Umbilical cord (tissue), 2 donors: ENCODE results near the gene DRC1. TPM values are rescaled to one million over a fixed set of nuclear protein-coding genes. Genes with fewer than 3 reads are reported as not detected.

Source experiments
- DNase-seq: peaks from one replicate; pipeline ENCODE4 v3.0.0-alpha.2; 2015; ENCODE audit warnings: low spot score
- total RNA-seq: library from RNA; depleted of rRNA; stranded (reverse); fragments of >200 nt; gene quantifications from one replicate; pipeline ENCODE4 v1.2.3, GENCODE V29; 2014; ENCODE audit warnings: low replicate concordance; ENCODE audit not compliant: insufficient read depth

Gene DRC1
- total RNA-seq, 1 donor from 2014 or later = not detected

- no peak for DNase-seq
Observed at GRCh38 chr2:26444236-26444635, 42.5 kb downstream of the DRC1 start.

GRCh38 chr2:26448651-26449050 is 46.9 kb downstream of the DRC1 start:
- no peak for DNase-seq

GRCh38 chr2:26449278-26450030 is 47.7 kb downstream of the DRC1 start:
- no peak for DNase-seq

GRCh38 chr2:26450031-26450635 is 48.4 kb downstream of the DRC1 start:
- DNase-seq = no peak

GRCh38 chr2:26451700-26452099 is 50.0 kb downstream of the DRC1 start:
- no peak for DNase-seq

GRCh38 chr2:26453421-26454329 is 52.0 kb downstream of the DRC1 start:
- DNase-seq = no peak

GRCh38 chr2:26454561-26455001 is 52.9 kb downstream of the DRC1 start:
- no peak for DNase-seq

GRCh38 chr2:26455037-26455669 is 53.4 kb downstream of the DRC1 start:
- DNase-seq = no peak

- no peak for DNase-seq
Observed at GRCh38 chr2:26455670-26456439, 54.1 kb downstream of the DRC1 start.

GRCh38 chr2:26456440-26457250 is 54.9 kb downstream of the DRC1 start:
- DNase-seq = no peak

- DNase-seq = no peak
Observed at GRCh38 chr2:26457251-26457666, 55.5 kb downstream of the DRC1 start.

- DNase-seq = no peak
Observed at GRCh38 chr2:26457695-26458364, 56.1 kb downstream of the DRC1 start.

- no peak for DNase-seq
Observed at GRCh38 chr2:26458365-26459042, 56.8 kb downstream of the DRC1 start.

- no peak for DNase-seq
Observed at GRCh38 chr2:26459991-26460612, 58.4 kb downstream of the DRC1 start.

- no peak for DNase-seq
Observed at GRCh38 chr2:26460613-26461031, 58.9 kb downstream of the DRC1 start.

GRCh38 chr2:26461601-26462023 is 59.9 kb downstream of the DRC1 start:
- DNase-seq = no peak

GRCh38 chr2:26462100-26462499 is 60.4 kb downstream of the DRC1 start:
- DNase-seq = no peak

GRCh38 chr2:26462511-26463243 is 61.0 kb downstream of the DRC1 start:
- DNase-seq = no peak
